ENCODE measurements around the gene FIS1. TPM values are rescaled to one million over a fixed set of nuclear protein-coding genes. Genes with fewer than 3 reads are reported as not detected.

The FIS1 gene
- total RNA-seq, 2 donors from 2014 or later: 166 to 181 TPM

GRCh38 chr7:101195884-101196283, 49.0 kb downstream of the FIS1 start:
- no peak for DNase-seq (ENCODE audit: low spot score)
- intact Hi-C loops (cut with DNase I): loop anchor here in 1 of 2 donors (10.0 kb wide), 2 partner anchors 51 to 111 kb away; partner anchors contain the start of gene TRIM56

Other genes starting within 250 kb of the FIS1 start
- gene MUC17, start 225.0 kb downstream of the FIS1 start, total RNA-seq: under 1 TPM in 1 of 2 donors, not detected in 1; 0.05 TPM
- gene TRIM56, start 159.6 kb downstream of the FIS1 start, total RNA-seq: 10 to 100 TPM; 33.0 to 38.2 TPM
- gene SERPINE1, start 118.0 kb downstream of the FIS1 start, total RNA-seq: 100 to 1,000 TPM in 1 of 2 donors, 10 to 100 TPM in 1; 77.3 to 240 TPM
- gene AP1S1, start 90.6 kb downstream of the FIS1 start, total RNA-seq: 10 to 100 TPM; 21.5 to 22.7 TPM
- gene VGF, start 79.5 kb downstream of the FIS1 start, total RNA-seq: not detected
- gene NAT16, start 64.8 kb downstream of the FIS1 start, total RNA-seq: not detected
- gene MOGAT3, start 44.0 kb downstream of the FIS1 start, total RNA-seq: not detected
- gene PLOD3, start 27.5 kb downstream of the FIS1 start, total RNA-seq: 10 to 100 TPM; 59.6 to 64.3 TPM
- 10 to 100 TPM; 44.6 to 50.4 TPM for gene ZNHIT1, start 26.9 kb downstream of the FIS1 start, total RNA-seq
- gene CLDN15, start 7.3 kb downstream of the FIS1 start, total RNA-seq: 1 to 10 TPM; 4.9 to 5.1 TPM
- gene IFT22, start 76.7 kb upstream of the FIS1 start, total RNA-seq: 10 to 100 TPM; 15.0 to 24.3 TPM
- gene COL26A1, start 117.8 kb upstream of the FIS1 start, total RNA-seq: not detected